Measurements from ENCODE around the gene ATP8B1. TPM values are rescaled to one million over a fixed set of nuclear protein-coding genes. Genes with fewer than 3 reads are reported as not detected.

Gene ATP8B1
- total and polyA plus RNA-seq, 9 of the 15 experiments (the other 6 are each of a cell fraction or from before 2014, with no cell fraction given), result 0.01 to 0.22 (median 0.03) TPM; not detected in 3

DNA sequence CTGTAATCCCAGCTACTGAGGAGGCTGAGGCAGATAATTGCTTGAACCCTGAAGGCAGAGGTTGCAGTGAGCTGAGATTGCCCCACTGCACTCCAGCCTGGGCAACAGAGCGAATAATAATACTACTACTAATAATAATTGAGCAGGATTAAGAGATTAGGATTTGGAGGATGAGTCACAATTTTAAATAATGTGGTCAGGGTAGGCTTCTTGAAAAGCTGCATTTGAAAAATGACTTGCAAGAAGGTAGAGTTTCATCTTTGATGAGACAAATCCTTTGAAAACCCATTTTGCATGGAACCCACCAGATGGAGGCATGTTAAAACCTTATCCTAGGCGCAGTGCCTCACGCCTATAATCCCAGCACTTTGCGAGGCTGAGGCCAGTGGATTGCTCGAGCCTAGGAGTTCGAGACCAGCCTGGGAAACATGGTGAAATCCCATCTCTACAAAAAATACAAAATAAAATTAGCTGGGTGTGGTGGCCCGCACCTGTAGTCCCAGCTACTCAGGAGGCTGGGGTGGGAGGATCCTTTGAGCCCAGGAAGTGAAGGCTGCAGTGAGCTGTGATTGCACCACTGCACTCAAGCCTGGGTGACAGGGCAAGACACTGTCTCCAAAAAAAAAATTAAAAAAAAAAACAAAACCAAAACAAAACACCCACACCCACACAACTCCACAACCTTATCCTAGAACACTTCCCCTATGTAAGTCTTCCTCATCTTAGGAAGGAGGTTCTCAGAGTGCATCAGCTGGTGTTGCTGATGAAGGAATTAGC lies 3.3 kb upstream of the ATP8B1 start:
- ChIA-PET POLR2A (interaction anchor here (1.0 kb wide), 1 partner anchor 58 kb away, joined by 3 read pairs; no protein-coding TSS in a partner anchor), CTCF (ENCODE audit: low intra/inter-chr PET ratio) (no interaction called here)
- no peak overlapping the region for H2AFZ ChIP-seq (ENCODE audit: low read depth, low read length)
- WGBS (ENCODE audit: insufficient coverage, low coverage, missing lambda C conversion rate), result 17% methylated on average over 7 of the region's 7 CpGs
- BruUV-seq (replicated peaks), result no TSS peak
- no peaks in the 10 kb centered on the region for H3K79me2 ChIP-seq (ENCODE audit: control insufficient read depth, insufficient read depth, low read length)
- ATAC-seq, result no peak
- no peak overlapping the region for H3K4me3 ChIP-seq
- in situ Hi-C loops (cut with MboI) (no loop called here), intact Hi-C loops (cut with micrococcal nuclease) (no loop called here)
- no peaks in the 10 kb centered on the region for H3K9me1 ChIP-seq (ENCODE audit: control insufficient read depth, insufficient read depth, low read length)
- no peaks in the 10 kb centered on the region for H3K9me3 ChIP-seq (replicated peaks; ENCODE audit: control insufficient read depth, insufficient read depth, low read depth, low read length)
- TF ChIP-seq KDM4B (IDR thresholded peaks at IDR 0.05; ENCODE audit: borderline replicate concordance in 2 of 2, low read depth in 1 of 2) (no peak), ZFP36 (IDR thresholded peaks at IDR 0.05; ENCODE audit: low read depth, low read length, partially characterized antibody) (no peak), PHF21A (IDR thresholded peaks at IDR 0.05; ENCODE audit: borderline replicate concordance, low read depth) (no peak), LARP7 (IDR thresholded peaks at IDR 0.05) (no peak), PHF8 (IDR thresholded peaks at IDR 0.05; ENCODE audit: borderline replicate concordance, low read length) (no peak), ZNF830 (CRISPR knock-in tag; IDR thresholded peaks at IDR 0.05) (no peak), ZBTB7A (IDR thresholded peaks at IDR 0.05; ENCODE audit: borderline replicate concordance, control insufficient read depth, low read depth, low read length) (no peak), GABPB2 (CRISPR knock-in tag; conservative IDR thresholded peaks at IDR 0.05) (no peak), ZNF354B (CRISPR knock-in tag; IDR thresholded peaks at IDR 0.05) (no peak), PML (IDR thresholded peaks at IDR 0.05; ENCODE audit: low read length) (no peak)
- TF ChIP-seq, protein P1, sequence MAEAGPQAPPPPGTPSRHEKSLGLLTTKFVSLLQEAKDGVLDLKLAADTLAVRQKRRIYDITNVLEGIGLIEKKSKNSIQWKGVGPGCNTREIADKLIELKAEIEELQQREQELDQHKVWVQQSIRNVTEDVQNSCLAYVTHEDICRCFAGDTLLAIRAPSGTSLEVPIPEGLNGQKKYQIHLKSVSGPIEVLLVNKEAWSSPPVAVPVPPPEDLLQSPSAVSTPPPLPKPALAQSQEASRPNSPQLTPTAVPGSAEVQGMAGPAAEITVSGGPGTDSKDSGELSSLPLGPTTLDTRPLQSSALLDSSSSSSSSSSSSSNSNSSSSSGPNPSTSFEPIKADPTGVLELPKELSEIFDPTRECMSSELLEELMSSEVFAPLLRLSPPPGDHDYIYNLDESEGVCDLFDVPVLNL (CRISPR knock-in tag; IDR thresholded peaks at IDR 0.05; ENCODE audit: low read depth), result no peak
- TF ChIP-seq, protein P2, sequence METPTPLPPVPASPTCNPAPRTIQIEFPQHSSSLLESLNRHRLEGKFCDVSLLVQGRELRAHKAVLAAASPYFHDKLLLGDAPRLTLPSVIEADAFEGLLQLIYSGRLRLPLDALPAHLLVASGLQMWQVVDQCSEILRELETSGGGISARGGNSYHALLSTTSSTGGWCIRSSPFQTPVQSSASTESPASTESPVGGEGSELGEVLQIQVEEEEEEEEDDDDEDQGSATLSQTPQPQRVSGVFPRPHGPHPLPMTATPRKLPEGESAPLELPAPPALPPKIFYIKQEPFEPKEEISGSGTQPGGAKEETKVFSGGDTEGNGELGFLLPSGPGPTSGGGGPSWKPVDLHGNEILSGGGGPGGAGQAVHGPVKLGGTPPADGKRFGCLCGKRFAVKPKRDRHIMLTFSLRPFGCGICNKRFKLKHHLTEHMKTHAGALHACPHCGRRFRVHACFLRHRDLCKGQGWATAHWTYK (CRISPR knock-in tag; IDR thresholded peaks at IDR 0.05), result no peak
- TF ChIP-seq, protein P3, sequence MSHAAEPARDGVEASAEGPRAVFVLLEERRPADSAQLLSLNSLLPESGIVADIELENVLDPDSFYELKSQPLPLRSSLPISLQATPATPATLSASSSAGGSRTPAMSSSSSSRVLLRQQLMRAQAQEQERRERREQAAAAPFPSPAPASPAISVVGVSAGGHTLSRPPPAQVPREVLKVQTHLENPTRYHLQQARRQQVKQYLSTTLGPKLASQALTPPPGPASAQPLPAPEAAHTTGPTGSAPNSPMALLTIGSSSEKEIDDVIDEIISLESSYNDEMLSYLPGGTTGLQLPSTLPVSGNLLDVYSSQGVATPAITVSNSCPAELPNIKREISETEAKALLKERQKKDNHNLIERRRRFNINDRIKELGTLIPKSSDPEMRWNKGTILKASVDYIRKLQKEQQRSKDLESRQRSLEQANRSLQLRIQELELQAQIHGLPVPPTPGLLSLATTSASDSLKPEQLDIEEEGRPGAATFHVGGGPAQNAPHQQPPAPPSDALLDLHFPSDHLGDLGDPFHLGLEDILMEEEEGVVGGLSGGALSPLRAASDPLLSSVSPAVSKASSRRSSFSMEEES (CRISPR knock-in tag; IDR thresholded peaks at IDR 0.05), result no peak
- TF ChIP-seq, protein P4, sequence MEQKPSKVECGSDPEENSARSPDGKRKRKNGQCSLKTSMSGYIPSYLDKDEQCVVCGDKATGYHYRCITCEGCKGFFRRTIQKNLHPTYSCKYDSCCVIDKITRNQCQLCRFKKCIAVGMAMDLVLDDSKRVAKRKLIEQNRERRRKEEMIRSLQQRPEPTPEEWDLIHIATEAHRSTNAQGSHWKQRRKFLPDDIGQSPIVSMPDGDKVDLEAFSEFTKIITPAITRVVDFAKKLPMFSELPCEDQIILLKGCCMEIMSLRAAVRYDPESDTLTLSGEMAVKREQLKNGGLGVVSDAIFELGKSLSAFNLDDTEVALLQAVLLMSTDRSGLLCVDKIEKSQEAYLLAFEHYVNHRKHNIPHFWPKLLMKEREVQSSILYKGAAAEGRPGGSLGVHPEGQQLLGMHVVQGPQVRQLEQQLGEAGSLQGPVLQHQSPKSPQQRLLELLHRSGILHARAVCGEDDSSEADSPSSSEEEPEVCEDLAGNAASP (IDR thresholded peaks at IDR 0.05), result no peak
- FAIRE-seq, result no peak
- H3K9ac ChIP-seq (ENCODE audit: insufficient read depth in 1 of 2, low read depth in 2 of 2, low read length in 2 of 2), result no peak overlapping the region
- H3K36me3 ChIP-seq (ENCODE audit: control insufficient read depth, insufficient read depth, low read length), result no peaks in the 10 kb centered on the region
- no peak overlapping the region for H3K27ac ChIP-seq (ENCODE audit: extremely low read depth, low read depth, low read length)
- no peaks in the 10 kb centered on the region for H4K20me1 ChIP-seq (replicated peaks; ENCODE audit: control insufficient read depth, insufficient read depth, low read length)
- H3K27me3 ChIP-seq (ENCODE audit: control insufficient read depth in 2 of 2, insufficient read depth in 2 of 2, low read length in 2 of 2), result peaks cover 12 to 28% of the 10 kb centered on the region in 2 experiments; a peak in 3 of 5 replicates
- no peak overlapping the region for H3K4me2 ChIP-seq (ENCODE audit: insufficient read depth, low read length)
- H3K4me1 ChIP-seq (replicated peaks in 1 of 2; ENCODE audit: control insufficient read depth in 2 of 2, insufficient read depth in 2 of 2, low read length in 2 of 2), result peaks cover 0 to 22% of the 10 kb centered on the region in 2 experiments; a peak in 3 of 5 replicates
- DNase-seq (ENCODE audit: extremely low read depth in 1 of 4, low spot score in 3 of 4), result no peak
